HL-60 (cell line): ENCODE results near the gene COPS4.

Source experiments
- DNase-seq, 2 experiments: peaks; one replicate each; pipeline ENCODE4 v3.0.0-alpha.2; 2010 to 2020; ENCODE audit warnings: low read depth in 1 of 2, low spot score in 1 of 2
- H3K27ac ChIP-seq: fragments of 250-450 bp; sonication (Bioruptor Pico); replicated peaks from 2 replicates; pipeline ENCODE4 v1.5.1; 2020; ENCODE audit warnings: mild to moderate bottlenecking, moderate library complexity
- H3K27me3 ChIP-seq: fragments of 250-450 bp; sonication (Bioruptor Pico); 2 replicates; pipeline ENCODE4 v1.5.1; 2021; ENCODE audit warnings: mild to moderate bottlenecking, moderate library complexity; ENCODE audit not compliant: insufficient read depth, poor library complexity, severe bottlenecking
- H3K4me3 ChIP-seq: replicated peaks from 2 replicates; pipeline ENCODE4 v1.5.1; 2011; ENCODE audit warnings: mild to moderate bottlenecking, control low read depth, low read length; ENCODE audit not compliant: insufficient read depth
- GABPA ChIP-seq: IDR thresholded peaks from 2 replicates; pipeline ENCODE4 v1.6.1; 2012; ENCODE audit warnings: low read depth
- POLR2AphosphoS5 ChIP-seq: IDR thresholded peaks from 2 replicates; pipeline ENCODE4 v1.6.1; 2012; ENCODE audit warnings: low read depth
- SPI1 ChIP-seq: IDR thresholded peaks from 2 replicates; pipeline ENCODE4 v1.6.1; 2012; ENCODE audit warnings: low read depth, mild to moderate bottlenecking, borderline replicate concordance
- TF ChIP-seq, protein P1 (sequence below): IDR thresholded peaks from 2 replicates; pipeline ENCODE4 v1.6.1; 2012; ENCODE audit warnings: low read depth; ENCODE audit not compliant: insufficient replicate concordance
- TF ChIP-seq, protein P2 (sequence below): IDR thresholded peaks from one replicate; pipeline ENCODE4 v1.5.1; 2011; ENCODE audit warnings: low read length, control low read depth, inconsistent platforms; ENCODE audit not compliant: insufficient read depth

Gene COPS4

DNA sequence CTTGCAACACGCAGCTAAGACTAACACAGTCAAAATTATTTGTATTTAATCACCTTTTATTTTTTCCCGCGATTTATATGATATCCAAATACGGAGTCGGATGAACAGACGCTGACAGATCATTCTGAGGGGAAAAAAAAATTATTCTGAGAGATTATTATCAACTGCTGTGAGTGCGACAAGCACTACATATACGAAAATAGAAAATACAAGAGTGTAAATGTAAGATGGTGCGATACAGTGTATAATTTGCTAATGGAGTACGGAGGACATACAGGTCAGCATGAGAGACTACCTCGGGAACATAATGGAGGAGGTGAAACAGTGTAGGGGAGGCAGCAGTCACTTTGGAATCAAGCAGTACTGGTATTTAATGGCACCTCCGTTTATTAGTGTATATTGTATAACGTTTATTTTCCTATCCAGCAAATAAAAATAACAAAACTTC lies 21.5 kb upstream of the COPS4 start:
- TF ChIP-seq, protein P1, sequence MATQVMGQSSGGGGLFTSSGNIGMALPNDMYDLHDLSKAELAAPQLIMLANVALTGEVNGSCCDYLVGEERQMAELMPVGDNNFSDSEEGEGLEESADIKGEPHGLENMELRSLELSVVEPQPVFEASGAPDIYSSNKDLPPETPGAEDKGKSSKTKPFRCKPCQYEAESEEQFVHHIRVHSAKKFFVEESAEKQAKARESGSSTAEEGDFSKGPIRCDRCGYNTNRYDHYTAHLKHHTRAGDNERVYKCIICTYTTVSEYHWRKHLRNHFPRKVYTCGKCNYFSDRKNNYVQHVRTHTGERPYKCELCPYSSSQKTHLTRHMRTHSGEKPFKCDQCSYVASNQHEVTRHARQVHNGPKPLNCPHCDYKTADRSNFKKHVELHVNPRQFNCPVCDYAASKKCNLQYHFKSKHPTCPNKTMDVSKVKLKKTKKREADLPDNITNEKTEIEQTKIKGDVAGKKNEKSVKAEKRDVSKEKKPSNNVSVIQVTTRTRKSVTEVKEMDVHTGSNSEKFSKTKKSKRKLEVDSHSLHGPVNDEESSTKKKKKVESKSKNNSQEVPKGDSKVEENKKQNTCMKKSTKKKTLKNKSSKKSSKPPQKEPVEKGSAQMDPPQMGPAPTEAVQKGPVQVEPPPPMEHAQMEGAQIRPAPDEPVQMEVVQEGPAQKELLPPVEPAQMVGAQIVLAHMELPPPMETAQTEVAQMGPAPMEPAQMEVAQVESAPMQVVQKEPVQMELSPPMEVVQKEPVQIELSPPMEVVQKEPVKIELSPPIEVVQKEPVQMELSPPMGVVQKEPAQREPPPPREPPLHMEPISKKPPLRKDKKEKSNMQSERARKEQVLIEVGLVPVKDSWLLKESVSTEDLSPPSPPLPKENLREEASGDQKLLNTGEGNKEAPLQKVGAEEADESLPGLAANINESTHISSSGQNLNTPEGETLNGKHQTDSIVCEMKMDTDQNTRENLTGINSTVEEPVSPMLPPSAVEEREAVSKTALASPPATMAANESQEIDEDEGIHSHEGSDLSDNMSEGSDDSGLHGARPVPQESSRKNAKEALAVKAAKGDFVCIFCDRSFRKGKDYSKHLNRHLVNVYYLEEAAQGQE, result no peak
- TF ChIP-seq POLR2AphosphoS5 (no peak), SPI1 (no peak), GABPA (no peak)
- TF ChIP-seq, protein P2, sequence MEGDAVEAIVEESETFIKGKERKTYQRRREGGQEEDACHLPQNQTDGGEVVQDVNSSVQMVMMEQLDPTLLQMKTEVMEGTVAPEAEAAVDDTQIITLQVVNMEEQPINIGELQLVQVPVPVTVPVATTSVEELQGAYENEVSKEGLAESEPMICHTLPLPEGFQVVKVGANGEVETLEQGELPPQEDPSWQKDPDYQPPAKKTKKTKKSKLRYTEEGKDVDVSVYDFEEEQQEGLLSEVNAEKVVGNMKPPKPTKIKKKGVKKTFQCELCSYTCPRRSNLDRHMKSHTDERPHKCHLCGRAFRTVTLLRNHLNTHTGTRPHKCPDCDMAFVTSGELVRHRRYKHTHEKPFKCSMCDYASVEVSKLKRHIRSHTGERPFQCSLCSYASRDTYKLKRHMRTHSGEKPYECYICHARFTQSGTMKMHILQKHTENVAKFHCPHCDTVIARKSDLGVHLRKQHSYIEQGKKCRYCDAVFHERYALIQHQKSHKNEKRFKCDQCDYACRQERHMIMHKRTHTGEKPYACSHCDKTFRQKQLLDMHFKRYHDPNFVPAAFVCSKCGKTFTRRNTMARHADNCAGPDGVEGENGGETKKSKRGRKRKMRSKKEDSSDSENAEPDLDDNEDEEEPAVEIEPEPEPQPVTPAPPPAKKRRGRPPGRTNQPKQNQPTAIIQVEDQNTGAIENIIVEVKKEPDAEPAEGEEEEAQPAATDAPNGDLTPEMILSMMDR, result no peak
- peak overlapping the region; percentile 91 for H3K27ac ChIP-seq
- no peak for DNase-seq
- H3K4me3 ChIP-seq, result peak overlapping the region; percentile 86
- H3K27me3 ChIP-seq, result no peaks in the 10 kb centered on the region

DNA sequence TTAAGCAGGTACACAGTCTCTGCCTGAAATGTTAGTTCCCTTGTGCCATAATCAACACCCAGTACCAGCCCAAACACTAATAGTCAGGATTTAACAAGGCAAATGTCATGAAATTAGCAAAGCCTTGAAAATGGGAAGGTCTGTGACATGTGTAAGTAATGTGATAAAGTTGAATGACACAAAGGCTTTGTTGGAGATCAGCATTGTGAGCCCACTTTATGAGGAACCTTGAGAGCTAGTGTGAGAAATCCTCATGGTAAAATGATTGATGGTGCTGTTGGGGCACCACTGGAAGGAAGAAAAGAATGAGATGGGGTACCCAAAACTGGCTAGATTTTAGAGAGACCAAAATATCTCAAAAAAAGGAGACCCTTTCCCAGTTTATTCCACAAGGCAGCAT lies 21.1 kb upstream of the COPS4 start:
- TF ChIP-seq GABPA (no peak), POLR2AphosphoS5 (no peak), SPI1 (no peak)
- TF ChIP-seq, protein P1, result no peak
- TF ChIP-seq, protein P2, result no peak
- Histone ChIP-seq H3K4me3 (peak overlapping the region; percentile 86; the same call in 1 of the 2 replicates), H3K27ac (peak overlapping the region; percentile 91), H3K27me3 (no peaks in the 10 kb centered on the region)
- DNase-seq, result no peak

DNA sequence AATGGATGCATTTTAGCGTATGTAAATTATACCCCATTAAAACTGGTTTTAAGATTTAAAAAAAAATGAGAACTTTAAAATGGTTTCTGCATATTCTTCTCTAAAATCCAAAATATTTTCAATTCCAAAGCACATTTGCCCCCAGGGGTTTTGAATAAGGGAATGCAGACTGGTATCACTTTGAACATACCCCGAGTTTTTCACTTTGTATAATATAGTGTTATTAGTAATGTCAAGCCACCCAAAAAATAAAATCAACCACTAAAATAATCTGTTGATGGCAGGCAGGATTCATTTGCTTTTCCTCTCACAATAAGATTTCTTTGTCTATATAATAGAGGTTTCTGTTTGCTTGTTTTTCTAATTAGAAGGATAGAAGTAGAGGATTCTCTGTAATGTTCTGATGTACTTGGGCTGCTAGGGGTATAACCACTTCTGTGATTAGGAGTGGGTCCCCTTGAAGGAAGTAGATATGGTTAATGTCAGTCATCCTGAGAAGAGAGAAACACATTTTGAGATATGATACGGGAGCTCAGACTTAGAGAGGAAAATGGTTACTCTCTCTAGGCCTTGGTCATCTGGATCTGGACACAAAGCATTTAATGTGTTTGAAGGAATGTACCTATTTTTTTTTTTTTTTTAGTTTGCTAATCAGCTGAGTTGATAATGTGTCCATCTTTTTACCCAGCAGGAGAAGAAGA lies 15.0 kb upstream of the COPS4 start:
- Histone ChIP-seq H3K4me3 (no peak overlapping the region), H3K27me3 (no peaks in the 10 kb centered on the region), H3K27ac (no peak overlapping the region)
- no peak for DNase-seq
- TF ChIP-seq GABPA (no peak), SPI1 (no peak), POLR2AphosphoS5 (no peak)
- TF ChIP-seq, protein P1, result no peak
- TF ChIP-seq, protein P2, result no peak
